Type B pancreatic cell (in vitro differentiated cells): ENCODE results near the gene NRG4. TPM values are rescaled to one million over a fixed set of nuclear protein-coding genes. Genes with fewer than 3 reads are reported as not detected.
"Not testable (repeated sequence)": the region's sequence is repeated elsewhere in the genome, so short reads cannot be mapped to it uniquely, and the experiment has no call there.

Experiments
- DNase-seq: peaks from one replicate; pipeline ENCODE4 v3.0.0; 2021; ENCODE audit warnings: mixed read lengths; ENCODE audit not compliant: unreplicated experiment; ENCODE audit errors: extremely low spot score
- H3K27ac Mint-ChIP-seq: 2 replicates; pipeline ENCODE4 v1.8.0; 2021; ENCODE audit warnings: mild to moderate bottlenecking, mixed read lengths
- H3K27me3 Mint-ChIP-seq: 2 replicates; pipeline ENCODE4 v1.8.0; 2021; ENCODE audit warnings: mixed read lengths
- H3K36me3 Mint-ChIP-seq: 2 replicates; pipeline ENCODE4 v1.8.0; 2021; ENCODE audit warnings: mixed read lengths
- H3K4me1 Mint-ChIP-seq: one replicate; pipeline ENCODE4 v1.8.0; 2021; ENCODE audit warnings: mixed read lengths; ENCODE audit not compliant: unreplicated experiment
- H3K4me3 Mint-ChIP-seq: 2 replicates; pipeline ENCODE4 v1.8.0; 2021; ENCODE audit warnings: mild to moderate bottlenecking, mixed read lengths
- H3K9me3 Mint-ChIP-seq: 2 replicates; pipeline ENCODE4 v1.8.0; 2021; ENCODE audit warnings: mixed read lengths
- total RNA-seq: library from RNA; stranded (reverse); gene quantifications from 2 replicates; pipeline ENCODE4 v1.2.1, GENCODE V29; 2021; ENCODE audit warnings: low replicate concordance
- TF ChIP-seq, protein P1 (sequence below): fragments of 200-600 bp; sonication (generic); conservative IDR thresholded peaks from 2 replicates; pipeline ENCODE4 v1.5.0; 2021; ENCODE audit warnings: antibody characterized with exemption, mild to moderate bottlenecking

Gene NRG4
- total RNA-seq, 1 donor from 2014 or later: 2.4 TPM

DNA sequence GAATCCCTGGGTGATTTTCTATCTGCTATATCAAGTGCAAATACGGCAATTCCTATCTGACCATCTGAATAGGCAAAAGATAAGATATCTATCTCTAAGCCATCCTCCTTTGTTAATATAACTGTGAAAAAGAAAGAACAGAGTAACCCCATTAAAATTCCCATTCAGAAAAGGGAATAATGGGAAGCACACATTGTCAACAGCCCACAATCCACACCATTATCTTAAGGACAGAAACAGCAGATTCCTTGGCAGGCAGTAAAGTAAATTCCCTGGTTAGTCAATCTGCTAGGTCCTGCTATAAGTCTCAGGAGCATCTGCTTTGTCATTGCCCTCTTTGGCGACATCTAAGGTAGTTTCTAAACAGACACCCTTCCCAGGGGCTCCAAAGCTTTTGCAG is 21.9 kb upstream of the NRG4 start:
- no peak overlapping the region for H3K27ac Mint-ChIP-seq
- no peak overlapping the region for H3K4me3 Mint-ChIP-seq
- no peaks in the 10 kb centered on the region for H3K36me3 Mint-ChIP-seq
- no peak for DNase-seq
- H3K4me1 Mint-ChIP-seq: no peaks in the 10 kb centered on the region
- no peaks in the 10 kb centered on the region for H3K9me3 Mint-ChIP-seq
- TF ChIP-seq, protein P1, sequence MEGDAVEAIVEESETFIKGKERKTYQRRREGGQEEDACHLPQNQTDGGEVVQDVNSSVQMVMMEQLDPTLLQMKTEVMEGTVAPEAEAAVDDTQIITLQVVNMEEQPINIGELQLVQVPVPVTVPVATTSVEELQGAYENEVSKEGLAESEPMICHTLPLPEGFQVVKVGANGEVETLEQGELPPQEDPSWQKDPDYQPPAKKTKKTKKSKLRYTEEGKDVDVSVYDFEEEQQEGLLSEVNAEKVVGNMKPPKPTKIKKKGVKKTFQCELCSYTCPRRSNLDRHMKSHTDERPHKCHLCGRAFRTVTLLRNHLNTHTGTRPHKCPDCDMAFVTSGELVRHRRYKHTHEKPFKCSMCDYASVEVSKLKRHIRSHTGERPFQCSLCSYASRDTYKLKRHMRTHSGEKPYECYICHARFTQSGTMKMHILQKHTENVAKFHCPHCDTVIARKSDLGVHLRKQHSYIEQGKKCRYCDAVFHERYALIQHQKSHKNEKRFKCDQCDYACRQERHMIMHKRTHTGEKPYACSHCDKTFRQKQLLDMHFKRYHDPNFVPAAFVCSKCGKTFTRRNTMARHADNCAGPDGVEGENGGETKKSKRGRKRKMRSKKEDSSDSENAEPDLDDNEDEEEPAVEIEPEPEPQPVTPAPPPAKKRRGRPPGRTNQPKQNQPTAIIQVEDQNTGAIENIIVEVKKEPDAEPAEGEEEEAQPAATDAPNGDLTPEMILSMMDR: no peak
- no peaks in the 10 kb centered on the region for H3K27me3 Mint-ChIP-seq

DNA sequence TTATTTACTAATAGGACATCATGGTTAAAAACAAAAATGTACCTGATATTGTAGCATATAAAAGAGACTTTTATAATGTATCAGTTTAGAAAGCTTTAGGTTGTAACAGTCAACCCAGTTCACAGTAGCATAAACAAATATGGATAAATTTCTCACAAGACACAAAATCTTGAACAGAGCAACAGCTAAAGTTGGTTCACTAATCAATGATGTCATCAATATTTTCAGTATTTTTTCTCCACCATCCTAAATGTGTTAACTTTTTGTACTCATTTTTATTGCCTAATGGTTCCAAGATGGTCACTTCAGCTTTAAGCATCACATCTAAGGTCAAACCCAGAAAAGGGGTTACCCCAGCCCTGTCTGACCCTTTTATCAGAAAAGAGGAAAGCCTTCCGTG is 21.2 kb upstream of the NRG4 start:
- TF ChIP-seq, protein P1: no peak
- Mint-ChIP-seq H3K27me3 (no peaks in the 10 kb centered on the region), H3K4me3 (no peak overlapping the region), H3K36me3 (no peaks in the 10 kb centered on the region), H3K9me3 (no peaks in the 10 kb centered on the region), H3K27ac (no peak overlapping the region), H3K4me1 (no peaks in the 10 kb centered on the region)
- DNase-seq: no peak

DNA sequence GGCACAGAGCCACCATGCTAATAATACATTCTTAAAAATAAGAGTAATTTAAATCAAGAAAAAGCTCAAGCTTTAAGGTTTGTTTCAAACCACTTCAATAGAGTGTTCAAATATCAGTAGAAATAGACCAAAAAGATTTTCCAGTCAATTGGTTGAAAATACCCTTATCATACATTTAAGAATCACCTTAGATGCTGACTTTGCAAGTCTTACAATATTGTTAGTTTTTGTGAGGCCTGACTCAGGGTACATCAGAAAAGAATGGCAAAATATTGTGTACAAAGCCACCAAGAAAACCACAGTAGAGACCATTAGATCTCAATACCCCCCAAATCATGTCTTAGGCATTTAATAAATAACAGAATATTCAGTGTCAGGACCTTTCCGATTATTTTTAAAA is 19.8 kb upstream of the NRG4 start:
- TF ChIP-seq, protein P1: no peak
- H3K36me3 Mint-ChIP-seq: no peaks in the 10 kb centered on the region
- DNase-seq: no peak
- no peaks in the 10 kb centered on the region for H3K9me3 Mint-ChIP-seq
- no peak overlapping the region for H3K27ac Mint-ChIP-seq
- H3K4me3 Mint-ChIP-seq: no peak overlapping the region
- H3K4me1 Mint-ChIP-seq: no peaks in the 10 kb centered on the region
- H3K27me3 Mint-ChIP-seq: no peaks in the 10 kb centered on the region

DNA sequence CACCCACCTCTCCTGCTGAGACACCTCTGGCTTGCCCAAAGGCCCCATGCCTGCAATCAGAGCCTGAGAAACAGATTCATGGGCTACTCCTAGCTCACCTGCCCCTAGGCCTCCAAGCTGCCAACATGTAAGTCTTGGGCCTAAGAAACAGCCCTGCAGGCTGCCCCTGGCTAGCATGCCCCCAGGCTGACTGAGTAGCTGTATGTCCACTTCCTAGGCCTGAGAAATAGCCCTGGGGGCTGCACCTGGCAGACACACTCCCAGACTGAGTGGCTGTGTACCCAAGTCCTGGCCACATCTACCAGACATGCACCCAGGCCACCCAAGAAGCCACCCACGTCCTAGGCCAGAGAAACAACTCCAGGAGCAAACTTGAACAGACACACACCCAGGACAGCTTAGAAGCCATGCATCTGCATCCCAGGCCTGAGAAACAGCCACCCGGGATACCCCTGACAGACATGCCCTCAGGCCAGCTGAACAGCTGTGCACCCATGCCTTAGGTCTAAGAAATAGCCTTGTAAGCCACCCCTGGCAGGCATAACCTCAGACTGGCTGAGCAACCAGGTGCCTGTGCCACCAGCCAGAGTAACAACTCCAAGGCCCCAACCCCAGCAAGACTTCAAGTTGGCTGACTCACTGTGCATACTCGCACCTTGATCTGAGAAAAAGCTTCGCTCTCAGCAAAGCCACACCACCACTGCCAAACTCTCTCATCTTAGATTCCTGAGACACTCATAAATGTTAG is 12.0 kb upstream of the NRG4 start:
- no peak for DNase-seq
- Mint-ChIP-seq H3K27ac (no peak overlapping the region), H3K4me3 (no peak overlapping the region), H3K27me3 (no peaks in the 10 kb centered on the region), H3K36me3 (no peaks in the 10 kb centered on the region), H3K9me3 (no peaks in the 10 kb centered on the region), H3K4me1 (no peaks in the 10 kb centered on the region)
- TF ChIP-seq, protein P1: no peak

DNA sequence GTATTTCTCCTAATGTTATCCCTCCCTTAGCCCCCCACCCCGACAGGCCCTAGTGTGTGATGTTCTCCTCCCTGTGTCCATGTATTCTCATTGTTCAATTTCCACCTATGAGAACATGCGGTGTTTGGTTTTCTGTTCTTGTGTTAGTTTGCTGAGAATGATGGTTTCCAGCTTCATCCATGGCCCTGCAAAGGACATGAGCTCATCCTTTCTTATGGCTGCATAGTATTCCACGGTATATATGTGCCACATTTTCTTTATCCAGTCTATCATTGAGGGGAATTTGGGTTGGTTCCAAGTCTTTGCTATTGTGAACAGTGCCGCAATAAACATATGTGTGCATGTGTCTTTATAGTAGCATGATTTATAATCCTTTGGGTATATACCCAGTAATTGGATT is 1.2 kb upstream of the NRG4 start:
- H3K4me1 Mint-ChIP-seq, H3K27ac Mint-ChIP-seq, H3K9me3 Mint-ChIP-seq, H3K27me3 Mint-ChIP-seq, H3K36me3 Mint-ChIP-seq, DNase-seq: not testable (repeated sequence)
- H3K4me3 Mint-ChIP-seq: peak overlapping the region; percentile 16

DNA sequence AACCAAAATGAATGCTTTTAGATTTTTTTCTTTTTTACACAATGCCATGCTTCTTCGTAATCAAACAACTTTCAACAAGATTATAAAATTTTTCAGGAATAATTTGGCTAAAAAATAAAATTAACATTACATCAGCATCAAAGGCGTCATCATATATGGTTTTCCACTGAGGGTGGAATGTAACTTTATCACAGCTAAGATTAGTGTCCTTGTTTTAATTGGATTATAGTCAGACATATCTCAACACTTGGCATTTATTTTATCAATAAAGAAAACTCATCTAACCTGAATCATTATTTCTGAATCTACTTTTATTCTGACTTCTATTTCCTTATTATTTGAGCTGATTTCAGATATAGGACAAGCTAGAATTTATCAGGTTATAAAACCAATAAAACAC is 1.6 kb downstream of the NRG4 start:
- no peaks in the 10 kb centered on the region for H3K27me3 Mint-ChIP-seq
- H3K27ac Mint-ChIP-seq: no peak overlapping the region
- TF ChIP-seq, protein P1: no peak
- no peaks in the 10 kb centered on the region for H3K36me3 Mint-ChIP-seq
- peaks cover 6% of the 10 kb centered on the region for H3K4me1 Mint-ChIP-seq
- H3K4me3 Mint-ChIP-seq: no peak overlapping the region
- no peak for DNase-seq
- peaks cover 5% of the 10 kb centered on the region for H3K9me3 Mint-ChIP-seq
